HG03097 (cell line): ENCODE data around the gene JMJD8.
A peak's percentile ranks its signal among the peaks of the same experiment; 100 is the strongest.

Experiments used
- ATAC-seq: cut with Tn5 transposase; IDR thresholded peaks from one replicate; pipeline ENCODE4 v1.9.1; 2021; ENCODE audit not compliant: unreplicated experiment, low FRiP score

JMJD8 gene

GRCh38 chr16:666572-666971, 17.6 kb downstream of the JMJD8 start:
- no peak for ATAC-seq

- no peak for ATAC-seq
These were observed 21.5 kb downstream of the JMJD8 start for GRCh38 chr16:662597-662996.

- ATAC-seq: no peak
These were observed 22.0 kb downstream of the JMJD8 start for GRCh38 chr16:662095-662494.

- peak; percentile 1 for ATAC-seq
These were observed 22.8 kb downstream of the JMJD8 start for GRCh38 chr16:661184-661821.

GRCh38 chr16:660459-661183, 23.5 kb downstream of the JMJD8 start:
- peak; percentile 39 for ATAC-seq

- no peak for ATAC-seq
These were observed 24.0 kb downstream of the JMJD8 start for GRCh38 chr16:660132-660458.

- ATAC-seq: no peak
These were observed 24.5 kb downstream of the JMJD8 start for GRCh38 chr16:659618-660017.

GRCh38 chr16:658679-659571, 25.2 kb downstream of the JMJD8 start:
- no peak for ATAC-seq

GRCh38 chr16:657487-657886, 26.6 kb downstream of the JMJD8 start:
- ATAC-seq: no peak

- no peak for ATAC-seq
These were observed 30.1 kb downstream of the JMJD8 start for GRCh38 chr16:654034-654433.

GRCh38 chr16:652454-653305, 31.5 kb downstream of the JMJD8 start:
- no peak for ATAC-seq

- ATAC-seq: no peak
These were observed 32.3 kb downstream of the JMJD8 start for GRCh38 chr16:651844-652243.

- ATAC-seq: no peak
These were observed 34.5 kb downstream of the JMJD8 start for GRCh38 chr16:649631-650030.

GRCh38 chr16:648781-649589, 35.1 kb downstream of the JMJD8 start, which contains the start of gene WDR90:
Gene WDR90 (plus strand): TSS chr16:649365. CDS start chr16:649417, 52 bp downstream.
- ATAC-seq: peak; percentile 75

- ATAC-seq: no peak
These were observed 35.9 kb downstream of the JMJD8 start for GRCh38 chr16:648071-648780.

GRCh38 chr16:647173-647902, 36.8 kb downstream of the JMJD8 start:
- no peak for ATAC-seq

GRCh38 chr16:646679-647172, 37.4 kb downstream of the JMJD8 start:
- ATAC-seq: no peak
